Body of pancreas (tissue), 4 donors: ENCODE measurements around the gene NMBR. TPM values are rescaled to one million over a fixed set of nuclear protein-coding genes. Genes with fewer than 3 reads are reported as not detected.

Experiments used
- ATAC-seq: fragments of 150-250 bp; one replicate; pipeline ENCODE4 v1.9.1; 2016
- DNase-seq, 4 donors: peaks; one replicate each; pipeline ENCODE4 v3.0.0-alpha.2; 2019
- H3K27ac ChIP-seq, 4 donors: fragments of 200-600 bp; sonication (generic); 1 replicate in 3 of 4; 2 replicates in 1 of 4; pipeline versions ENCODE4 v1.5.1 to v1.6.1; 2016 to 2019; ENCODE audit warnings: mild to moderate bottlenecking in 1 of 4, mixed read lengths in 1 of 4, moderate library complexity in 1 of 4
- H3K27me3 ChIP-seq, 2 donors: fragments of 200-600 bp; sonication (generic); one replicate each; pipeline ENCODE4 v1.6.0; 2016; ENCODE audit warnings: mild to moderate bottlenecking in 1 of 2
- H3K36me3 ChIP-seq, 2 donors: fragments of 200-600 bp; sonication (generic); replicated peaks in 1 of 2; 2 replicates each; pipeline ENCODE4 v1.5.1; 2016; ENCODE audit warnings: low read depth in 2 of 2; ENCODE audit not compliant: insufficient read depth in 1 of 2
- H3K4me1 ChIP-seq: fragments of 200-600 bp; sonication (generic); one replicate; pipeline ENCODE4 v1.6.0; 2016
- H3K4me3 ChIP-seq, 2 donors: fragments of 200-600 bp; sonication (generic); 1 replicate in 1 of 2; 2 replicates in 1 of 2; pipeline ENCODE4 v1.5.1; 2016 to 2019
- H3K9me3 ChIP-seq, 3 donors: fragments of 200-600 bp; sonication (generic); 1 replicate in 2 of 3; 2 replicates in 1 of 3; pipeline ENCODE4 v1.5.1; 2016
- POLR2A ChIP-seq, 3 donors: fragments of 450-650 bp; IDR thresholded peaks; one replicate each; pipeline ENCODE4 v1.6.1; 2016; ENCODE audit warnings: antibody characterized with exemption in 3 of 3, mild to moderate bottlenecking in 2 of 3
- WGBS, 2 donors: methylation state at CpG; one replicate each; pipeline ENCODE4 v1.1.5; 2017; 5-methylcytosine and 5-hydroxymethylcytosine counted together
- intact Hi-C: fragments of 100-400 bp; cut with DNase I; formaldehyde crosslinking; loops from one replicate; pipeline ENCODE4 v1.15.1; 2023
- total RNA-seq, 2 donors: library from RNA; depleted of rRNA; stranded (reverse); fragments of >200 nt; gene quantifications; one replicate each; pipeline ENCODE4 v1.1.0, GENCODE V29; 2016
- TF ChIP-seq, protein P1 (sequence below), 7 experiments: fragments of 450-650 bp in 4 of 7; fragments of 200-600 bp in 3 of 7; sonication (generic) in 3 of 7; IDR thresholded peaks; one replicate each; pipeline ENCODE4 v1.5.1; 2016 to 2019; ENCODE audit warnings: antibody characterized with exemption in 7 of 7

NMBR gene
- total RNA-seq = not detected

DNA sequence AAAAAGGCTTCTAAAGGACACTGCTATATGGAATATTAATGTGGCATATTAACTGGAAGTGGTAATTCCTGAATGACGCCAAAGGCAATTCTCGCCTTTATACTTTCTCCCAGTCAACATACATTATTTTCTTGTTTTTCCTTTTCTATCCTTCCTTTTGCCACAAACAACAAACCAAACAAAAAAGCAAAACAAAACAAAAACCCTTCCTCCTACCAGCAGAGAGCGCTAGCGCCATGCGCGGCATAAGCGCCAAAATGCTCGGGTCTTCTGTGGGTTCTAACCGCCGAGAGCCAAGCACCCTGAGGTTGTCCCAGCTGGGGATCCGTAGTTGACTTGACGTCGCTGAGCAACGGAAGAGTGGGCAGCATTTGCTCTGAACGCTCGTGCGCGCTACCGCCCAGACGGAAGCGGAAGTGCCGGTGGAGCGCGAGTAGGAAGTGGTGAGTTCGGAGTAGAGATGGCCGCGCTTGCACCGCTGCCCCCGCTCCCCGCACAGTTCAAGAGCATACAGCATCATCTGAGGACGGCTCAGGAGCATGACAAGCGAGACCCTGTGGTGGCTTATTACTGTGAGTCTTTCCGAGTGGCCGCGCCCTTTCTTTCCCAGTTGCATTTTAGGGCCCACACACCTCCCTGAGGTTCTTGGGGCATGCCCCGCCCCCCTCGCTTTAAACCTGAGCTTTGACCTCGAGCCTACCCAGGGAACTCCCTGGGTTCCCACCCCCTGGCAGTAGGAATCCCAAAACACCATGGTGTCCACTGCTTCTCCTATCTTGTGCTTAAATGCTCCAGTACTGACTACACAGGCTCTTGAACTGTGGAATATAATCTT, at the start of gene NMBR, which contains the start of gene VTA1:
NMBR (minus strand) TSS at position 295 of the 835 bp plus-strand sequence. CDS start 58,464 bp downstream, outside the sequence.
VTA1 (plus strand) TSS at position 436 of the 835 bp plus-strand sequence; CDS start at position 461, 25 bp downstream.
- intact Hi-C loops = no loop called here
- ATAC-seq (peak; percentile 100), DNase-seq (peak; percentile 96 to 99 (median 98))

DNA sequence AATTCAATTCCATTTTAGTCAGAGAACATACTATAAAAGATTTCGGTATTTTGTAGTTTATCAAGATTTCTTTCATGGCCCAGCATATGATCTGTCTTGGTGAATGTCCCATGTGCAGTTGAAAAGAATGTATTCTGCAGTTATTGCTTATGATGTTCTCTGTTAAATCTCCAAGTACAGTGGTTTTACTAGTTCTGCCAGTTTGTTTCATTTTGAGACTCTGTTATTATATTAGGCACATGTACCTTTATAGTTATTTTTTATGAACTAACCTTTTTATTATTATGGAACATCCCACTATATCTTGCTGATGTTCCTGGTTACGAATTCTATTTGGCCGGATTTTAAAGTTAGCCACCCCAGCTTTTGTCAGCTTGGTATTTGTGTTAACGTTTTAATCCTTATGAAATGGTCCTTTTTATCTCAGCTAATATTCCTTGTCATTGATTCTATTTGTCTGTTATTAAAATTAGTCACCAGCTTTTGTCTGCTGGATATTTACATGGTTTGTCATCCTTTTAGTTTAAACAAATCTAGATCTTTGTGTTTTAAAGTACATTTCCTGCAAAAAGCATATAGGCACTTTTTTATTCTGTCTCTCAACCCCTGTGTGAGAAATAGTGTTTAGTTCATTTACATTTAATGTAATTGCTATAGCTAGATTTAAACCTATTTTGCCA, 49.1 kb upstream of the NMBR start:
- peaks cover 0 to 4% of the 10 kb centered on the region in 2 donors for H3K36me3 ChIP-seq
- intact Hi-C loops = no loop called here
- TF ChIP-seq, protein P1, sequence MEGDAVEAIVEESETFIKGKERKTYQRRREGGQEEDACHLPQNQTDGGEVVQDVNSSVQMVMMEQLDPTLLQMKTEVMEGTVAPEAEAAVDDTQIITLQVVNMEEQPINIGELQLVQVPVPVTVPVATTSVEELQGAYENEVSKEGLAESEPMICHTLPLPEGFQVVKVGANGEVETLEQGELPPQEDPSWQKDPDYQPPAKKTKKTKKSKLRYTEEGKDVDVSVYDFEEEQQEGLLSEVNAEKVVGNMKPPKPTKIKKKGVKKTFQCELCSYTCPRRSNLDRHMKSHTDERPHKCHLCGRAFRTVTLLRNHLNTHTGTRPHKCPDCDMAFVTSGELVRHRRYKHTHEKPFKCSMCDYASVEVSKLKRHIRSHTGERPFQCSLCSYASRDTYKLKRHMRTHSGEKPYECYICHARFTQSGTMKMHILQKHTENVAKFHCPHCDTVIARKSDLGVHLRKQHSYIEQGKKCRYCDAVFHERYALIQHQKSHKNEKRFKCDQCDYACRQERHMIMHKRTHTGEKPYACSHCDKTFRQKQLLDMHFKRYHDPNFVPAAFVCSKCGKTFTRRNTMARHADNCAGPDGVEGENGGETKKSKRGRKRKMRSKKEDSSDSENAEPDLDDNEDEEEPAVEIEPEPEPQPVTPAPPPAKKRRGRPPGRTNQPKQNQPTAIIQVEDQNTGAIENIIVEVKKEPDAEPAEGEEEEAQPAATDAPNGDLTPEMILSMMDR (IDR thresholded peaks at IDR 0.05) = no peak
- no peak for TF ChIP-seq POLR2A (IDR thresholded peaks at IDR 0.05)
- H3K27ac ChIP-seq = no peak overlapping the region
- no peak overlapping the region for H3K4me3 ChIP-seq
- H3K4me1 ChIP-seq = no peaks in the 10 kb centered on the region
- ATAC-seq (no peak), DNase-seq (no peak)
- H3K27me3 ChIP-seq = no peaks in the 10 kb centered on the region
- 89 to 92% methylated on average over 4 of the region's 4 CpGs for WGBS, 2 donors
- no peaks in the 10 kb centered on the region for H3K9me3 ChIP-seq

More for the DNA sequence above, at the start of gene NMBR, which contains the start of gene VTA1:
- Histone ChIP-seq H3K27ac (peak within 1 kb of the TSS in 3 of 4 donors; percentile 12 to 64 (median 42)), H3K9me3 (no peaks in the 10 kb centered on the region), H3K4me3 (peak within 1 kb of the TSS; percentile 53 to 78), H3K36me3 (no peaks in the 10 kb centered on the region), H3K4me1 (peaks cover 22% of the 10 kb centered on the region), H3K27me3 (no peaks in the 10 kb centered on the region)
- TF ChIP-seq, protein P1 (IDR thresholded peaks at IDR 0.05) = peak; percentile 68 to 99 (median 95)
- peak in 2 of 3 donors; percentile 63 to 74 for TF ChIP-seq POLR2A (IDR thresholded peaks at IDR 0.05)
- 0% methylated on average over 29 to 38 of the region's 38 CpGs for WGBS, 2 donors

DNA sequence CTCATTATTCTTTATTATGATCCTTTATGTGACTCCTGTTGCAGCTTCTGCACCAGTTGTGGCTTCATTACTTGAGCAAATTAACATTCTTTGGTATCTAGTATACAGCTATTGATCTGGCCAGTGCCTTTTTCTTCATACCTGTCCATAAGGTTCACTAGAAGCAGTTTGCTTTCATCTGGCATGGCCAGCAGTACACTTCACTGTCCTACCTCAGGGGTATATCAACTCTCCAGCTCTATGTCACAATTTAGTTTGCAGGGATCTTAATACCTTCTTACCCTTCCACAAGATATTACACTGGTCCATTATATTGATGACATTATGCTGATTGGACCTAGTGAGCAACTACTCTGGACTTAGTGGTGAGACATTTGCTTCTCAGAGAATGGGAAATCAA, 46.7 kb upstream of the NMBR start:
- no peak overlapping the region for H3K27ac ChIP-seq
- H3K4me3 ChIP-seq = no peak overlapping the region
- TF ChIP-seq POLR2A (IDR thresholded peaks at IDR 0.05) = no peak
- TF ChIP-seq, protein P1 (IDR thresholded peaks at IDR 0.05) = no peak
- DNase-seq = no peak
- no peaks in the 10 kb centered on the region for H3K36me3 ChIP-seq
- intact Hi-C loops = no loop called here
- ATAC-seq = no peak
- no peaks in the 10 kb centered on the region for H3K9me3 ChIP-seq
- H3K27me3 ChIP-seq = no peaks in the 10 kb centered on the region
- no peaks in the 10 kb centered on the region for H3K4me1 ChIP-seq

DNA sequence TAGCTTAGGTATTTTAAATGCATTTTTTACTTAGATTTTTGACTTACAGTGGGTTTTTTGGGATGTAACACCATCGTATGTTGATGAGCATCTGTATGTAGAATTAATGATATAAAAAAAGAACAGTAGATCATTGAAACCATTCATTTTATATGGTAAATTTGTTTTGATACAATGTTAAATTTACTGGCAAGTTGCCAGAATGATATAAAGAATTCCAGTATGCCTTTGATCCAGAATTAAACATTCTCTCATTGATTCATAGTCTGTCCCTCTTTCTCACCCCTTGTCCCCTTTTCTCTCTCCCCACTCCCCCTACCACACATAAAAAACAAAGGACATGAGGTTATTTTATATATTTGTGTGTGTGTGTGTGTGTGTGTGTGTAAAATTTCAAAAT, 45.4 kb upstream of the NMBR start:
- Histone ChIP-seq H3K9me3 (no peaks in the 10 kb centered on the region), H3K4me1 (no peaks in the 10 kb centered on the region), H3K36me3 (no peaks in the 10 kb centered on the region), H3K27ac (no peak overlapping the region), H3K4me3 (no peak overlapping the region), H3K27me3 (no peaks in the 10 kb centered on the region)
- TF ChIP-seq POLR2A (IDR thresholded peaks at IDR 0.05) = no peak
- TF ChIP-seq, protein P1 (IDR thresholded peaks at IDR 0.05) = no peak
- DNase-seq (no peak), ATAC-seq (no peak)
- 89 to 93% methylated on average over 1 of the region's 1 CpG for WGBS, 2 donors
- intact Hi-C loops = no loop called here
